Stimulated activated CD8-positive, alpha-beta memory T cell treated with anti-CD3 and anti-CD28 coated beads, Interleukin-7, amount 100 ng/mL, for 4 hours (primary cell): ENCODE results near the gene NCK2.
"Not testable (repeated sequence)": the region's sequence is repeated elsewhere in the genome, so short reads cannot be mapped to it uniquely, and the experiment has no call there.

Source experiments
- DNase-seq, 2 donors: peaks; one replicate each; pipeline ENCODE4 v3.0.0-alpha.2; 2020; ENCODE audit warnings: low read depth in 2 of 2

The NCK2 gene

DNA sequence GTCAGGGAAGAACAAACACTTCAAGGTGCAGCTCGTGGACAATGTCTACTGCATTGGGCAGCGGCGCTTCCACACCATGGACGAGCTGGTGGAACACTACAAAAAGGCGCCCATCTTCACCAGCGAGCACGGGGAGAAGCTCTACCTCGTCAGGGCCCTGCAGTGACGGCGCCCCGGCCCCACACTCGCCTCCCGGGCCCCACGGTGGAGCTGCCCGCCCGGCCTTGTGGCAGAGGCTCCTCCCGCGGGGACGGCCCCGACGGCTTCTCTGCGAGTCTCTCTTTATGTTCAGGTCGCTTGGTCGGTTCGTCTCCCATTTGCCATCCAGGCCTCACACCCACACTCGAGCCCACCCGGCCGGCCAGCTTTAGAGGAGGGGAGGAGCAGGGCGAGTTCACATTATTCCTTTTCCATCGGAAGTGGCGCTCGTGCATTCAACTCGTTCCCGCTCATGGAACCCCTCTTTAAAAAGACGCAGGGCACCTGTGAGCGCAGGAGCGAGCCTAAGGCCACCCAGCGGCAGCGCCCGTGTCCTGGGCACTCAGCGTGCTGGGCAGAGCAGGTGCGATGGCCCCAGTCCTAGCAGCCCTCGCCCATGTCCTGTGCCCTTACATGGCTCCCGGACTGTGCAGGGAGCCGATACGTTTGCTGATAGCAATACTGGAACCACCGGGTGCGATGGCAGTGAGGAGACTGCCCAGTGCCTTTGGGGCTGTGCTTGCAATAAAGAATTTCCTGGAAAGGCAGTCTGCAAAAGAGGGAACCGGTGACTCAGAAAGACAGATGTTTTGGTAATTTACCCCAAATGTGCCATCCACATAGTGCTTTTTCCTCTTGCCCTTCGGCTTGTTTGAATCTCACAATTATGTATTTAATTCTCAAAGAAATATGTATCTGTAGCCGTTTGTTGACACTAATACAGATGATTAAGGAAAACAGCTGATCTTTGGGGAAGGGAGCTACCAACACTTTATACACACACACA lies 148.6 kb downstream of the NCK2 start:
- DNase-seq = no peak

DNA sequence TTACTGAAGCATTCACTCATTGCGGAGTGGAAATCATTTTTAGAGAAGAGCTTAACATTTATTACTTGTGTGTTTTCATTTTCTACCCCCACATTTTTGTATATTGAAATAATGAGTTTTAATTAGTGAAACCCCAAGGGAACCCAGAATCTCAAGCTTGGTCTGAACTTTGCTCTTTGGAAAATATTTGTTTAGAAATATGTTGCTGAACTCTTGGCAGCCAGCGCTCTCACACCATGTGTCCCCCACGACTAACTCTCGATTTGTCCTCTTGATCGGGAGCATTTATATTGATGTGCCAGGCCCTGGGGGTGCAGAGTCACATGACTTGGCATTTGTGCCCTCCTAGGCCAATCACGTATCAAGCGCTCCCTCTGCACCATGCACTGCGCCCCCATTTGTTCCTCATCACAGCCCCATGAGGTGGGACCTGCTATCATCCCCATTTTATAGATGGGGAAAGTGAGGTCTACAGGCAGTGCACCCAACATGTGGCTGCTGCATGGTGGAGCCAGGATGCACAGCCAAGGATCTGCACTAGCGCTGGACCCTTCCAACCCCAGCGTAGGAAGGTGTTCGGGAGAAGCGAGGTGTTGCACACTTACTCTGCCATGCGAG lies 149.7 kb downstream of the NCK2 start:
- DNase-seq = no peak

DNA sequence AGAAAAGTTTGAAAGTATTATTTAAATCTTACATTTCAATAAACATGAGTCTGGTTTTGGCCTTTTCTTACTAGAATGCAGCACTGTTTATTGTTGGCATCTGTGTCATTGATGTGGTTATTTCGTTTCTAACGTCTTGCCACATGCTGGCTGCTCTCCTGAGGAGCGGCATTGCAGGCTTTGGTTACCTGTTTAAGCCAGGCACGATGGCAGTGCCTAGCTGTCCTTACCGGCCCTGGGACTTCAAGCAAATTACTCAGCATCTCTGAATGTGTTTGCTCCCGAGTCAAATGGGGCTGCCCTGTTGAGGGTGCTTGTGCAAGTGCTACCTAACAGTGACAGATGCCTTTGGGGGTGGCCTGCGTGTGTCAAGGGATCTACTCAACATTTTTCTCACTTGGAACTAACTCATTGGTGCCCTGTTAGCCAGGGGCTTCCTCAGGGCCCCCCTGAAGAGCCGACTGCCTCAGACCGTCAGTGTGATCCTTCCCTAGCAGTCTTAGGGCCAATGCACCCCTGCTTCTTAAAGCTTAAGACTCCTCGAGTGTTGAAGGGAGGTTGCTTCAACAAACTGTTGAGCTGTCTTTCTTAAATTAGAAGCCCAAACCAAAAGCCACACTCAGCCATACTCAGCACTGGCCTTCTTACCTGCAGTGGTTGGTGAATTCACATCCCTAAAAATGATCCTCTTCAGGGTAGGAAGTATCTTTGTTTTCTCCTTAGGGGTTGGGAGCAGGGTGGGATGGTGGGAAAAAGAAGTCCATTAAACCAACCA lies 151.5 kb downstream of the NCK2 start:
- DNase-seq = no peak

DNA sequence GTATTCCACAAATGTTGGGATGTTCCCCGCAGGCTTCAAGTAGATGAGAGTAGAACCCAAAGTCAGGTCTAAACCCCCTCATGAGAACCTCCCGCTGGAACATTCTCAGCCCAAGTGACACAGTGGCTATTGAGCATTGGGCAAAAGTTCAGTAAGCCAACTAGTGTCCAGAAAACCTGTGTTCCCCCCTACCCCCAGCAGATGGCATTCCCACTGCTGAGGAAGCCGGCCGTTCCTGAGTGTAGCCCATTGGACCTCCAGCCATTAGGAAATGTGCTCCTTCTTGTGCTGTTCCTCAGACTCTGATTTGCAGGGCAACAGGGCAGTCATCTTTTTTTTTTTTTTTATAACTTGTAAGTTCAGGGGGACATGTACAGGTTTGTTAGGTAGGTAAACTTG lies 152.1 kb downstream of the NCK2 start:
- no peak for DNase-seq

DNA sequence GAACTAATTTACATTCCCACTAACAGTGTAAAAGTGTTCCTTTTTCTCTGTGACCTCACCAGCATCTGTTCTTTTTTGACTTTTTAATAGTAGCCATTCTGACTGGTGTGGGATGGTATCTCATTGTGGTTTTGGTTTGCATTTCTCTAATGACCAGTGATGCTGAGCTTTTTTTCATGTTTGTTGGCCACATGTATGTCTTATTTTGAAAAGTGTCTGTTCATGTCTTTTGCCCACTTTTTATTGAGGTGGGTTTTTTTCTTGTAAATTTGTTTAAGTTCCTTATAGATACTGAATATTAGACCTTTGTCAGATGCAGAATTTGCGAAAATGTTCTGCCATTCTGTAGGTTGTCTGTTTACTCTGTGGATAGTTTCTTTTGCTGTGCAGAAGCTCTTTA lies 153.0 kb downstream of the NCK2 start:
- not testable (repeated sequence) for DNase-seq

DNA sequence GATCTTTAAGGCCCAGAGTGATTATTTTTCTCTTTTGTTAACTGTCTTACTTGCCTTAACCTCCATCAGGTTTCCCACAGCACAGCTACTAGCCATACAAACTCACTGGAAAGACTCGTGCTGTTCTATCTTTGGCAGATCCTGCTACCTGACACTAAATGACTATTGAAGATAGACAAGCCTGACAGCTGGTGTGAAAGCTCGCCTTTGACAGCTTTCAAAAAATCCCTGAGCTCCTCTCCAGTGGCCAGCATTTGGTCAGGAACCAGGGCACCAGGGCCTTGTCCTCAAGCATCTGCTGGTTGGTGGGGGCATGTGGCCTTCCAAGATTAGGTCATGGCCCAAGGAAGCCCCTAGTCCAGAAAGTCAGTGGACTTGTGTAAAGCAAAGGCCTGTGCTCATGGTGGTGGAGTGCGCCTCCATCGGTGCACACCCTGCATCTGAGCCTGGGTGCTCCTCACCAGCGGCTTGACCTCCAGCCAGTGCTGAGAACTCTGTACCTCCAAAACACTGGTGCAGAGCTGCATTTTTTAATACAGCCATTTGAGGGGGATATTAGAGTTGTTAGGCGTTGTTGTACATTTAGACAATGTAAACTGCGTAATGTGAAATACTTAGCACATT lies 158.5 kb downstream of the NCK2 start:
- DNase-seq = no peak

DNA sequence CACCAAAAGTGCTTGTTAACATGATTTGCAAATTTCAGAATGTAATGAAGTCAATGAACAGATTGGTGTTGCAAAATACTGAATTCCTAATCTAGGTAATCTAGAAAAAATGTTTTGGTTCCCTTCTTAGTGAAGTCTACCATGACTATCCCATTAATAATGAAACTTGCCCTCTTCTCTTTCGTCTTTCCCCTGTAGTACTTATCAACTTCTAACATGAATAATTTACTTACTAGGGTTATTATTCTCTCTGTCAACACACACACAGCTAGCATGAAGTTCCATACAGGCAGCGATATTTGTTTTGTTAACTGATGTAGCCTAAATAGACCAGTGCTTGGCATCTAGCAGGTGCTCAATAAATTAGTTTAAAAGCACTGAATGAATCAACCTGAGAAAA lies 160.2 kb downstream of the NCK2 start:
- DNase-seq = no peak

DNA sequence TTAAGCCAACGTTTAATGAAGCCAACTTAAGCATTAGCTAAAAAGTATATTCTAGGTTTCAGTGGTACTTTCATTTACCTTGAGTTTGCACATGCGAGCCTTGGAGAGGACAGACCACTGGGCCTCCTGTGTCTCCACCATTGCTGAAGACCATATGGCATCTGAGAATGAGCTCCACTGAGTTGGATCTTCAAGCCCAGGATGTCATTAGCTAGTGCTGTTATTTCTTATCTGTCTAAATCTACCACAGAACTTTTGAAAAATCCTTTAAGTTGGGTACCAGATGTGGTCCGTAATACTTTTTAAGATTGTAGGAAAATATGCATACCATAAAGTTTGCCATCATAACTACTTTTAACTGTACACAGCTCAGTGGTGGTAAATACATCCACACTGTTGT lies 161.8 kb downstream of the NCK2 start:
- no peak for DNase-seq

DNA sequence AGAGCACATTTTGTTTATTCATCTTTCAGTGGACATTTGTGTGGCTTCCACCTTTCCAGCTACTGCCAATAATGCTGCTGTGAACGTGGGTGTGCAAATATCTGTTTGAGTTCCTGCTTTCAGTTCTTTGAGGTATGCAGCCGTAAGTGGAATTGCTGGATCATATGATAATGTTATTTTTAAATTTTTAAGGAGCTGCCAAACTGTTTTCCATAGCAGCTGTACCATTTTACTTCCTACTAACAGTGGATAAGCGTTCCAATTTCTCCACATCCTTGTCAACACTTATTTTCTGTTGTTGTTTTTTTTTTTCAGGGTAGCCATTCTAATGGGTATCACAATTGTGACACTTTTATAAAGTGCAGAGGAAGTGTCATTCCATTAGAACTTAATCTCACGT lies 162.5 kb downstream of the NCK2 start:
- no peak for DNase-seq

DNA sequence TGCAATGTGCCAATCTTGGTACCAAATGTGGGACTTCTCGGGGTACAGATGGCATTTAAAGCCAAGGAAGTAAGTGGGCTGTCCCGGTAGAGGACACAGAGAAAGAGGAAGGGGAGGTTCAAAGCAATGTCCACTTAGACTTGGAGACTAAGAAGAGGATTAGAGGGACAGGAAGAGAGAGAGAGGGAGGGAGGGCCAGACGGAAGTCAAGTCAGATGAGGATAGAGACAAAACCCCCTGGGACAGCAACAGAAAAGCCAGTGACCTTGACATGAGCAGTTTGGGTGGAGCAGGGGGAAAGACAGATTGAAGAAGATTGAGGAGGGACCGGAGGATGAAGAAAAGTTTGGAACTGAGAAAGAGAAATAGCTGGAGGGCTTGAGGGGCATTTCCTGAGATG lies 164.5 kb downstream of the NCK2 start:
- no peak for DNase-seq

DNA sequence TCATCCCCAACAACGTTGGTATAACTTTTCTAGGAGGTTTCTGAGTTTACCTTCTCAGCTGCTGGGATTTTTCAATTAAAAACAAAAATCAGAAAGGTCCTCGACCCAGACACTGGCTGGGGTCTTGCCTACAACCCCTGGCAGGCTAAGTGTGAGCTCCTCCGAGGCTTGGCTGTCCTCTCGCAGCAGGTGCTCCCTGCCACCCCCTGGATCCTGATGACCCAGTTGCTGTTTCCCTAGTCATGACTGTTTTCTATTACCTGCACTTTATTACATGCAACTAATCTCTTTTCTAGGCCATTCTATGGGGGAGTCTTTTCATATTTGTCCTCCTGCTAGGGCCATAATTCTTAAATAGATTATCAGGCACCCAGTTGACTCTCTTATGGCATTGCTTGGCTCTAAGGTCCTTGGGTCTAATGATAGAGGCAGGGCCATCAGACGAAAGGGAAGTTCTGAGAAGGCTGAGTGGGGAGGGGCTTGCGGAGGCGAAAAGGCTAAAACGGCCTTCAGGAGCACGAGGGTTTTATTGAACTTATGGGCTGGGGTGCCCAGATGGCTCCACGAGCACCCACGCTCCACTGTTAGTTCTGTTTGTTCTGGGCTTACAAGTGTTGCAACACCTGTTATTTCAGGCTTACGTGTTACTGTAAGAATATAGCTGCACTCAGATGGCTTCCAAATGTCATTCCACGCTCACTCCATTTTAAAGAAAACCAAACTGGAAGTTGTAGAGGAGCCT lies 166.0 kb downstream of the NCK2 start:
- DNase-seq = no peak

DNA sequence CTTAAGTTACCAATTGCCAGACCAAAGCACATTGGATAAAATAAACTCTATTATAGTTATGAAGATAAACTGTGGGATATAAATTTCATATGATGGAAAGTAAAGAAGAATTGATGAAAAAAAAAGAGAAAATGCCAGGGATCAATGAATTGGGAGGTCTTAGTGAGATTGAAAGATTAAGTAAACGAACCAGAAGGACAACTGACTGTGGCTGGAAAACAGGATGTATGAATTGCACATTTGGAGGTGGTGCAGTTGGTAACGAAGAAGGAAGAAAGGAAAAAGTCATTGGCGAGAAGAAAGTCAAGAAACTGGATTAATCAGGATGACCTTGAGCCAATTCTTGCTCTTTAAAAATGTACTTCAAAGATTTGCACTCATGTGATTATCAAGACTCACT lies 166.7 kb downstream of the NCK2 start:
- no peak for DNase-seq

DNA sequence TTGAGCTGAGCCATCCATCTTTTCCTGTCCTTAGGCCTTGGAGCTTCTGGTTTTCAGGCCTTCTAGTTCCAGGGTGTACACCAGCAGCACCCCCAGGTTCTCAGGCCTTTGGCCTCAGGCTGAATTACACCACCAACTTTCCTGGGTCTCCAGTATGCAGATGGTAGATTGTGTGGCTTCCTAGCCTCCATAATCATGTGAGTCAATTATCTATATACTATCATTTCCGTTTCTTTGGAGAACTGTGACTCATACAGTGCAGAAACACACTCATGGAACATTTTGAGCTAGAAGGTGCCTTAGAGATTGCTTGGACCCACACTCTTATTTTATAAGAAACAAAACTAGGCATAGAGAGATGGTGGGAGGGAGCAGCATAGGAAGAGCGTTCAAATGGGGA lies 167.4 kb downstream of the NCK2 start:
- no peak for DNase-seq

DNA sequence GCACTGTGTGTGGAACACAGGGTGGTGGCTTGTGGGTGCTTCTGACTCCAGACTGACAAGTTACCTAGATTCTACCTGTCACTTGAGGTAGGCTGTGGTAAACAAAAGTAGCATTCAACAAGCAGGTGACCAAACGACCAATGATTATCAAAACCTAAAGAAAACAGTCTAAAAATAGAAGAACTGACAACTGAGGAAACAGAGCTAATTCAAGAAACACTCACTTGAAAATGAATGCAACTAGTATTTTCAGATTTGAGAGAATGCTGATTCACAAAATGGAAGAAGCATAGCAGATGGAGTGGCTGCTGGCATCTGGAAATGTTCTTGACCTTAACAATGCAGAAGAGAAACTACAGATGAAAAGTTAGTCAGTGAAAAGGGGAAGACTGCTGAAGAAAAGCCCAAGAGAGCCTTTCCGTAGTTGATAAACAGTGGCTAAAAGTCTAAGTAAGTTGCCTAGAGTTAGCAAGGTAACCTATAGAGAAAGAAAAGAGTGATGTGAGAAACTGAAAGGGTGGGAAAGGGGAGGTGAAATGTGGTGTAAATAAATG lies 170.4 kb downstream of the NCK2 start:
- no peak for DNase-seq

DNA sequence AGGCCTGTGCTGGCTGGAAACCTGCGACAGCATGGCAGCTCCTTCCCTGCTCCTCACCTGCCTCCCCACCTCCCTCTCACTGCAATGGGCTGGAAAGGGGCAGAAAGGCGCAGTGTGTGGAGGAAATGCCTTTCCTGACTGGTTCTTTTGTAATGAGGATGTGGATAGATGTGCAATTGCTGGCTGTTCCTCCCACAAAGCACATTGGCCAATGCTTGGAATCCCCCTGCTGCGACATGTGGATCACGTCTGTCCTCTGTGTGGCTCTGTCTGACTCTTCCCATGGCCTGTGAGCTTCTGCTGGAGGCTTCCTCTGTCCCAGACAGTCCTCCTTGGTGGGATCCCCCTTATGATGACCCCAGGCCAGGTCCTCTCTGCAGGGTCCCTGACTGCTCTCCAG lies 172.5 kb downstream of the NCK2 start:
- no peak for DNase-seq

DNA sequence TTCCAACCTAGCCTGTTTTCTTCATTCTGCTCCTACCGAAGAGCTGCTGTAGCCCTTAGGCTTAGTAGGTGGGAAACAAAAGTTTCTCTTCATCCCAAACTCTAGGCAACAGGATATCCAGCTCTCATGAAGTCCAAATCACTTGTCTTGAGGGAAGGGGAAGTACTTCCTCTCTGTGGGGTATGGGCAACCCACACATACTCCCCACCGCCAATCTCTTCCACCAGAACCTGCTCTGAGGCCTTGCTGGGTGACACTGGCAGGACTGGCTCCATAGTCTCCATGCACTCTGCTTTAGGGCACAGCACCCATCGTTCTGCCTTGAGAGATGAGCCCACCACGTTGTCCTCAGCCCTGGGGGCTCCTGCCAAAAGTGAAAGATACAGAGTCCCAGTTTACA lies 173.0 kb downstream of the NCK2 start:
- no peak for DNase-seq

DNA sequence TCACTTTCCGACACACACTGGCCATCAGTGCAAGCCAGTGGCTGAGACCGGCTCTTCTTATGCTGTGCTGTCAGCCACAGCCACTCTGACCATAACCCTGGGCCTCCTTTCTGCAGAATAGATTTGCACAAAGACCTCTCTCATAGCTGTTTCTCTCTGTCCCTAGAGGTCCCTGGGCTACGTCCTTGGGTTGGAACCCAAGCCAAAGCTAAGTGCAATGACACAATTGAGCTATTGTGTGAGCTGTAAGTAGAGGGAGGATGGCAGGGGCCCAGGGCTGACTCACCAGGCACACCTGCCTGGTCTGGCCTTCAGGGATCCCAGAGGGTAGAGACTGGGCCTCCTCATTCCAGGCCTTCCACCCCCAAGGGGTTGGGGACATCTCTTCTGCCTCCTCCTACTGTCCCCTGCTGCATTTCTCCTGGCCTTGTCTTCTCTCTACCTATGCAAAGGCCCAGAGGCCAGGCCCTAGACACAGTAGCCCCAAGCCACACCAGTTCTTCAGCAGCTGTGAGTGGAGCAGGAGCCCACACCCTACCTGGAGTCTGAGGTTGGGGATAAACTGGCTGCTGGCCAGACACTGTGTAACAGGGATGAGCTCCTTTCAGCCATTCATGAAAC lies 174.6 kb downstream of the NCK2 start:
- no peak for DNase-seq

DNA sequence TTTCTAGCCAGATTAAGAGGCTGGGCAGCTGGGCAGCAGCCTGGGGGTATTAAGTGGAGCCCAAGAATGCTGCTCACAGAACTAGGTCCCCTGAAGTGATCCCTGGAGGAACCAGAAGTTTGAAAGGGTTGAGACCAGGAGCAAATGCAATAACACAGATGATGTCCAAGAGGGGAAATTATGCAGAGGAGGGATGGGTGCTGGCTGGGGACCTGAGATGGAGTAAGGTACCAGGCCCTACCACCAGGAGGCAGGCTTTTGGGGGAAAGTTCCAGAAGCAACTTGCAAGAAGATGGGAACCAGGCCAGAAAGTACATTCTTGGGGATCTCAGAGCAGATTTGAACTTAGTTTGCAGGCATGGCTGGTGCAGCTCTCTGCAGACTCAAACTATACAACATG lies 175.1 kb downstream of the NCK2 start:
- DNase-seq = peak; percentile 13 to 21

DNA sequence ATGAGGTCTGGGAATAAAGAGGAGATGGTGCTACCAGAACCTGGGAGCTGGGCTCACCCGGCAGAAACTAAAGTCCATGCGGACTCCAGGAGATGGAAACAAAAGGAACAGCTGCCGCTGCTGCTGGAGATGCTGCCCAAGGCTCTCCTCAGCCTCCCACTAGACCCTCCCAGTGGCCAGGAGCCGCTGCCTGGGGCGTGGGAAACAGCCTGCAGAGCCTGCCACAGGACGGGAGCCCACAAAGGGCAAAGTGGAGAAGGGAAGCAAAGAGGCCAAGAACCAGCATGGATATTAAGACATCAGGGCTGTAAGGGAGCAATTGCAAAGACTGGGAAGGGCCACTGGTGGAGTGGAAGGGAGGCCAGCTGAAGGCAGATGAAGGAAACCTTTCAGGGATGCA lies 179.6 kb downstream of the NCK2 start:
- DNase-seq = no peak

DNA sequence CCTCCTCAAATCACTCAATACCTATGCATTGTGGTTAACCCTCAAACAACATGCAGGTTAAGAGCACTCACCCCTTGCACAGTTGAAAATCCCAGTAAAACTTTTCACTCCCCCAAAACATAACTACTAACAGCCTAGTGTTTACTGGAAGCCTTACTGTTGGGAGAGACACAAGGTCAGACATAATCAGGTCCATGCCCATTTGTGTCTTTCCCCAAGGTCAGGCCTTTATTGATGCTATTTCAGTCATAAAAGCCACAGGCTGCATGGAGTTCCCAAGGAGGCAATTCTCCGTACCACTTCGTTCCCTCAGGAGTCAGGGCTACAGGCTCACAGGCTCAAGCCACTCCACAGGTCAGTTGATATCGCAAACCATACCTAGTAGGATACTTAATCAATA lies 180.2 kb downstream of the NCK2 start:
- DNase-seq = no peak

DNA sequence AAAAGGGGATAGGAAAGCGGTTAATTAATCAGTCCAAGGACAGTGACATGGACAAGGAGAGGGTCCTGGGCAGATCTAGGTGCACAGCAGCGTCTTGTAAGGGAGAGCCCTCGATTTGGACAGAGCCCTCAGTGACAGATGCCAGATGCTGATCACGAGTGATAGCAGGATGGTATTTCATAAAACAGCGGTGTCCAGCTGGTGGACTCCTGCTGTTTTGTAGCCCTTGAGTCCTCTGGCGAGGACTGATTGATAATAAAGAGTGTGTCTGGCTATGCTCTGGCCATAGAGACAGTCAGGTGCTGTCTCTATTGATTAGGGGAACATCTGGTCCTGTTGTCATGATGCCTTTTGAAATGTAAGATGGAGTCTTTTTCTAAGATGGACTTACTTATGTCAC lies 180.7 kb downstream of the NCK2 start:
- no peak for DNase-seq
